NCI-H748 treated with DMSO at 0.1 percent for 48 hours (cell line): ENCODE data around the gene ETV4.
"Not testable (repeated sequence)": the region's sequence is repeated elsewhere in the genome, so short reads cannot be mapped to it uniquely, and the experiment has no call there.

ENCODE experiments used
- DNase-seq: peaks from one replicate; lab custom pipeline; 2025; lab: John Stamatoyannopoulos, UW

Gene ETV4

DNA sequence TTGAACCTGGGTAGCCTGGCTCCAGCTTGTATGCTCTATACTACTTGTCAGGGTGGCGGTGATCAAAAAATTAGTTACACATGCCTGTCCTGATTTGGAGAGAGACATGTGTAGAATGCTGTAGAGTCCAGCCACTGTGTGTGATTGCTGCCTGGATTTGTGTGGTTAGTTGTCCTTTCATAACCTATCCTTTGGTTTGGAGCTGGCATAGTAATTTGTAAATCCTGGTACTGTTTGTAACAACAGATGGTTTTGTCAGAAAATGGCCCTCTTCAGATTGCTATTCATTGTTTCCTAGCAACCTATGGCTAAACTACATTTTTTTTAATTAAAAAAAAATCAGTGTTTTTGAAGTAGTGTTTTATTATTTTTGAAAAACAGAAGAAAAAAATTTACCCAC lies 30.5 kb downstream of the ETV4 start:
- no peak for DNase-seq

DNA sequence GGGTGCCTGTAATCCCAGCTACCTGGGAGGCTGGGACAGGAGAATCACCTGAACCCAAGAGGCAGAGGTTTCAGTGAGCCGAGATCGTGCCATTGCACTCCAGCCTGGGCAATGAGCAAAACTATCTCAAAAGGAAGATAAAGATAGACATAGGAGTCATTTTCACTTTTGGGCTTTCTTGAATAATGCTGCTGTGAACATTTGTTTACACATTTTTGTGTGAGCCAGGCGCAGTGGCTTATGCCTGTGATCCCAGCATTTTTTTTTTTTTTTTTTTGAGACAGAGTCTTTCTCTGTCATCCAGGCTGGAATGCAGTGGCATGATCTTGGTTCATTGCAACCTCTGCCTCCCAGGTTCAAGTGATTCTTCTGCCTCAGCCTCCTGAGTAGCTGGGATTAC lies 34.9 kb downstream of the ETV4 start:
- not testable (repeated sequence) for DNase-seq

DNA sequence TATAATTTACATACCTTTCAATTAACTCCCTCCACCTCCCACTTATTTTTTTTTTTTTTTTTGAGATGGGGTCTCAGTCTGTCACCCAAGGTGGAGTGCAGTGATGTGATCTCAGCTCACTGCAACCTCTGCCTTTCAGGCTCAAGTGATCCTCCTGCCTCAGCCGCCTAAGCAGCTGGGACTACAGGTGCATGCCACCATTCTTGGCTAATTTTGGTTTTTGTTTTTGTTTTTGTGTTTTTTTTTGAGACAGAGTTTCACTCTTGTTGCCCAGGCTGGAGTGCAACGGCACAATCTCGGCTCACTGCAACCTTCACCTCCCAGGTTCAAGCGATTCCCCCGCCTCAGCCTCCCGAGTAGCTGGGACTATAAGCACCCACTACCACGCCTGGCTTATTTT lies 36.7 kb downstream of the ETV4 start:
- not testable (repeated sequence) for DNase-seq

DNA sequence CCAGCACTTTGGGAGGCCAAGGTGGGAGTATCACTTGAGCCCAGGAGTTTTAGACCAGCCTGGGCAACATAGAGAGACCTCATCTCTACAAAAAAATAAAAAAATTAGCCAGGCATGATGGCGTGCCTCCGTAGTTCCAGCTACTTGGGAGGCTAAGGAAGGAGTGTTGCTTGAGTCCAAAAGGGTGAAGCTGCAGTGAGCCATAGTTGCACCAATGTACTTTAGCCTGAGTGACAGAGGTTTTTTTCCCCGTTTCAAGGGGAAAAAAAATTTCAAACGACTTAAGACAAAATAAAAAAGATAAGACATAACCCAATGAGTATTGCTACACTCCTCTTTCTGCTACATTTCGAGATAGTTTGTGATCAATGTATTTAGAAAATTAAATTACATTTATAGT lies 55.5 kb downstream of the ETV4 start:
- DNase-seq = no peak

DNA sequence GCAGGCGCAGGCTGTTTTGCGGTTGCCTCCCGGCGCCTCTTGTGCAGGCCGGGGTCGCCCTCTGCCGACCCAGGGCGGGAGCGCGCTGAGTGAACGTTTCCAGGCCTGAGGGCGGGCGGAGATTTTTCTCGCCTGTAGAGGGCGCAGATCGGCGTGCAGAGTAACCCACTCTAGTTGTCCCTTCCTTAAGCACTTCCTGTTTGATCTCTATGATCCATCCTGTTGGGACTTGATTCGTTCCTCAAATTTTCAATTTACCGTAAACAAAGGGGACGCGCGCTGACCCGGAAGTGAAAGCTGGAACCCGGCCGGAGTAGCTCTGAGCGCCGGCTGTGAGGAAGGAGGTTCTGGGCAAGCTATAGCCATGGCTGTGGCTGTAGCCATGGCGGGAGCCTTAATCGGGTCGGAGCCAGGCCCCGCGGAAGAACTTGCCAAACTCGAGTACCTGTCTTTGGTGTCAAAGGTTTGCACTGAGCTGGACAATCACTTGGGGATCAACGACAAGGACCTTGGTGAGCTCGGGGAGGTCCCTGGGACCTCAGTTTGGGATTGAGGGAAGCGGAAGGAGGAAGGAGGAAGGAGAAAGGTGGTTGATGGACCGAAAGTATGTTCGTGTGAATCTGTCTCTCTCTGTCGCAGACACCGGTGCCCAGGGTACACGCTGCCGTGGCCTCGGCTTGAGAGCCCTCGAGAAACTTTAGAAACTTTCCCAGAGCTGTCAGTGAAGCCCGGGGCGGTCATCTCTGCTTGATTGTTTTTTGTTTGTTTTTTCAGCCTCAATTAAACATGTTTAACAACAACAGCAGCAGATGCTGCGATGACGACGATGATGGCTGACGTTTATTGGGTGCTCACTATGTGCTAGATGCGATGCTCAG lies 62.2 kb downstream of the ETV4 start, which contains the start of gene DHX8:
TSS of gene DHX8 (plus strand) at position 302 of the 878 bp plus-strand sequence. CDS start at position 365, 63 bp downstream.
- peak; percentile 99 for DNase-seq

DNA sequence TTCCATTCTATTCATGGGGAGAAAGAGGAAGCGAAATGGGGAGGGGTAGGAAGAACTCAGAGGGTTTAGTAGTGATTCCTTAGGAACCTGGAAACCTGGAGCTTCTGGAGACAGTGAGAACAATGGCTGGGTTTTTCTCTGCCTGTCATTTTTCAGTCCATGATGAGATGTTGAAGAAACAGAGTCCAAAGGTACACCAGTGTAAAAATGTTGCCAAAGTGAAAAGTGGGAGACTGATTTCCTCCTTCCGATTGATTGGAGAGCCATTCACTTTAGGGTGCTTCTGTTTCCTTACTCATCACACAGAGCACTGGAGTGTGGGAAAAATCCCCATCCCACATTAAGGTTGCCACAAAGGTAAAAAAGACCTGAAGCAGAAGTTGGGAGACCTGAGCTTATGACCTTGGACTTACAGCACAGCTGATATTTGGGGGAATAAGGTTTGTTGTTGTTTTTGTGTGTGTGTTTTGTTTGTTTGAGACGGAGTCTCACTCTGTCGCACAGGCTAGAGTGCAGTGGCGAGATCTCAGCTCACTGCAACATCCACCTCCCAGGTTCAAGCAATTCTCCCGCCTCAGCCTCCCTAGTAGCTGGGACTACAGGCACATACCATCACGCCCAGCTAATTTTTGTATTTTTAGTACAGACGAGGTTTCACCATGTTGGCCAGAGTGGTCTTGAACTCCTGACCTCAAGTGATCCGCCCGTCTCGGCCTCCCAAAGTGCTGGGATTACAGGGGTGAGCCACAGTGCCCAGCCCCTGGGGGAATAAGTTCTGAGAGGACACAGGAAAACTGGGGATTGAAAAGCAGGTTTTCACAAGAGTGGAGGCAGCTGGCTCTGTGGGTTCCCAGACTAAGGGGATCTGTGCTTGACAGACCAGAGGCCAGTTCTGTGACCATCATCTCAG lies 63.8 kb downstream of the ETV4 start:
- DNase-seq = no peak

DNA sequence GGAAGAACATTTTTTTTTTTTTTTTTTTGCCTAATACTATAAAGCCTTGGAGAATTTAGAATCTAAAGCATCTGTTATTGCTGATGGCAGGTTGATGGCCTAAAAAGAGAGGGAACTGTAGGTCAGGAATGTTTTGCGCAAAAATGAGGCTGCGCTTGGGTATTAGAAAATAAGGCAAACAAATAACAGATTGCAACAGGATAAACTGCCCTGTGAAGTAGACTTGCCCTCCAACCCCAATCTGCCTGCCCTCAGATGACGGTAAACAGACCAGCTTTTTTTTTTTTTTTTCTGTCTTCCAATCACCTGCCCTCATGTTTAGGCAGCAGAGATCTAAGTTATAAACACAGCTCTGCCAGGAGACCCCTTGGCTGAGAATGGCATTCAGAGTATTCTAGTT lies 66.2 kb downstream of the ETV4 start:
- no peak for DNase-seq
